ENCODE results near the gene FXYD7. TPM values are rescaled to one million over a fixed set of nuclear protein-coding genes. Genes with fewer than 3 reads are reported as not detected.

Gene FXYD7
- total RNA-seq, 1 experiment from 2014 or later, result not detected

DNA sequence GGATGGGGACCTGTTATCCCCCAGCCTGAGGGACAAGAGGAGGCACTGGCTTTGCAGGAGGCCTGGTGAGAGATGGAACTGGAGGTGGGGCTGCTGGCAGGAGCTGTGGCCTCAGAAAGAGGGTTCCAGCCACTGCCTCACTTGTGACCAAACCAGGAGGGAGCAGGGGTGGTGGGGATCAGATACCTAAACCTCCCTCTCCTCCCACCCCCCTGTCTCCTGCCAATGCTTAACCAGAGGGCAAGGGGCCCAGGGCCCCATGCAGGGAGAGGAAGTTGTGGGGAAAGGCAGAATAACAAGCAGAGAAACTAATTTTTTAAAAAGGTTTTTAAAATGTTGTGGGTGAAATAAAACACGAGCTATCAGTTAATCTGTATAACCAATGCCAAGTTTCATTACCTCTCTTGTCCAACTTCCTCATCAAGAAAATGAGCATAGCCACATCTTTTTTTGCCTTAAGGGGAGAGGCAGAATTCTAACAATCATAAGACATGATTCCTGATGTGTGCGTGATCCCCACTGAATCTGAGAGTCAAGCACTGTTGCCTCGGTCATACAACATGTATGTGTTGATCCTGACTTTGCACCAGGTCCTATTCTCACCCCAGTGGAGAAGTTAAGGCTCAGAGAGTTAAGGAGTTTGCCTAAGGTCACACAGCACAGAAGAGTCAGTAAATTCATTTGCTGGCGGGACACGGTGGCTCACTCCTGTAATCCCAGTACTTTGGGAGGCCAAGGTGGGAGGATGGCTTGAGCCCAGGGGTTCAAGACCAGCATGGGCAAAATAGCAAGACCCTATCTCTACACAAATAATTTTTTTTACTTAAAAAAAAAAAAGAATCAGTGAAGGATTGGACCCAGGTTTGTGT lies 24.4 kb downstream of the FXYD7 start:
- H3K27ac ChIP-seq (ENCODE audit: low read length), result peak overlapping the region; percentile 33; the same call in 1 of the 2 replicates
- peaks cover 49% of the 10 kb centered on the region for H3K36me3 ChIP-seq (ENCODE audit: low read depth, low read length)

DNA sequence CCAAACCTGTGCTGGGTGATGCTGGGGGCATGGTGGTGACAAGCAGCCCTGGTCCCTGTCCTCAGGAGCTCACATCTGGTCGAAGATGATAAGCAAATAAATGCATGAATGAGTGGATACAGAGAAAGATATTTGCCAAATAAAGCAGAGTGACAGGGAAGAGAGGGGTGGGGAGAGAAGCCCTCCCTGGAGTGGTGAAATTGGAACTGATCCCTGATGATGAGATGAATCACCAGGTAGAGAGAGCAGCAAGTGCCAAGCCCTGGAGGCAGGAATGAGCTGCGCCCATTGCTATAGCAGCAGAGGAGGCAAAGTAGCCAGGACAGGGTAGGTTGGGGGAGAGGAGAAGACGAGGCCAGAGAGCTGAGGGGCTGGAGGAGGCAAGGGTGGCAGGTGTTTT lies 25.1 kb downstream of the FXYD7 start:
- H3K9me2 ChIP-seq (replicated peaks; ENCODE audit: low read length), result no peaks in the 10 kb centered on the region
- POLR2A ChIA-PET (ENCODE audit: unreplicated experiment), result no interaction called here
- no peaks in the 10 kb centered on the region for H3F3A ChIP-seq (ENCODE audit: low read length, unreplicated experiment)
- BruUV-seq (replicated peaks), result no TSS peak
- peaks cover 26% of the 10 kb centered on the region for H3K4me1 ChIP-seq (ENCODE audit: insufficient read depth, low read length)
- H2AFZ ChIP-seq (ENCODE audit: low read length), result no peak overlapping the region
- CTCF ChIA-PET, result interaction anchor here (0.8 kb wide), 1 partner anchor 27 kb away, joined by 4 read pairs; no protein-coding TSS in a partner anchor
- ATAC-seq (peak; percentile 96), DNase-seq (peak; percentile 90)
- H3K27ac ChIP-seq (ENCODE audit: low read length), result peak overlapping the region; percentile 36; the same call in 1 of the 2 replicates
- H3K9ac ChIP-seq (ENCODE audit: low read length), result no peak overlapping the region
- no peaks in the 10 kb centered on the region for H4K20me1 ChIP-seq (ENCODE audit: low read length)
- H3K79me2 ChIP-seq (ENCODE audit: low read length), result no peaks in the 10 kb centered on the region
- intact Hi-C loops (cut with micrococcal nuclease), result no loop called here
- H3K36me3 ChIP-seq (ENCODE audit: low read depth, low read length), result peaks cover 43% of the 10 kb centered on the region
- TF ChIP-seq EZH2phosphoT487 (IDR thresholded peaks at IDR 0.05; ENCODE audit: borderline replicate concordance, low read length) (no peak), EZH2 (IDR thresholded peaks at IDR 0.05; ENCODE audit: low read length, unreplicated experiment) (no peak)
- TF ChIP-seq, protein P1, sequence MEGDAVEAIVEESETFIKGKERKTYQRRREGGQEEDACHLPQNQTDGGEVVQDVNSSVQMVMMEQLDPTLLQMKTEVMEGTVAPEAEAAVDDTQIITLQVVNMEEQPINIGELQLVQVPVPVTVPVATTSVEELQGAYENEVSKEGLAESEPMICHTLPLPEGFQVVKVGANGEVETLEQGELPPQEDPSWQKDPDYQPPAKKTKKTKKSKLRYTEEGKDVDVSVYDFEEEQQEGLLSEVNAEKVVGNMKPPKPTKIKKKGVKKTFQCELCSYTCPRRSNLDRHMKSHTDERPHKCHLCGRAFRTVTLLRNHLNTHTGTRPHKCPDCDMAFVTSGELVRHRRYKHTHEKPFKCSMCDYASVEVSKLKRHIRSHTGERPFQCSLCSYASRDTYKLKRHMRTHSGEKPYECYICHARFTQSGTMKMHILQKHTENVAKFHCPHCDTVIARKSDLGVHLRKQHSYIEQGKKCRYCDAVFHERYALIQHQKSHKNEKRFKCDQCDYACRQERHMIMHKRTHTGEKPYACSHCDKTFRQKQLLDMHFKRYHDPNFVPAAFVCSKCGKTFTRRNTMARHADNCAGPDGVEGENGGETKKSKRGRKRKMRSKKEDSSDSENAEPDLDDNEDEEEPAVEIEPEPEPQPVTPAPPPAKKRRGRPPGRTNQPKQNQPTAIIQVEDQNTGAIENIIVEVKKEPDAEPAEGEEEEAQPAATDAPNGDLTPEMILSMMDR (conservative IDR thresholded peaks at IDR 0.05; ENCODE audit: low read depth, low read length), result no peak
- peaks cover 5% of the 10 kb centered on the region; the same call in 1 of the 2 replicates for H3K9me3 ChIP-seq (ENCODE audit: low read length)
- H3K27me3 ChIP-seq (ENCODE audit: low read length), result no peaks in the 10 kb centered on the region
- H3K4me2 ChIP-seq (ENCODE audit: low read length), result peak overlapping the region; percentile 17; the same call in 1 of the 2 replicates
- no peak overlapping the region for H3K4me3 ChIP-seq (ENCODE audit: low read length)

More for the DNA sequence above, 24.4 kb downstream of the FXYD7 start:
- Histone ChIP-seq H3K27me3 (ENCODE audit: low read length) (no peaks in the 10 kb centered on the region), H2AFZ (ENCODE audit: low read length) (no peak overlapping the region), H3K4me3 (ENCODE audit: low read length) (no peak overlapping the region), H4K20me1 (ENCODE audit: low read length) (no peaks in the 10 kb centered on the region), H3F3A (ENCODE audit: low read length, unreplicated experiment) (no peaks in the 10 kb centered on the region), H3K9me3 (ENCODE audit: low read length) (peaks cover 5% of the 10 kb centered on the region; the same call in 1 of the 2 replicates), H3K9ac (ENCODE audit: low read length) (no peak overlapping the region), H3K4me2 (ENCODE audit: low read length) (no peak overlapping the region; the same call in 1 of the 2 replicates), H3K79me2 (ENCODE audit: low read length) (no peaks in the 10 kb centered on the region), H3K4me1 (ENCODE audit: insufficient read depth, low read length) (peaks cover 26% of the 10 kb centered on the region), H3K9me2 (replicated peaks; ENCODE audit: low read length) (no peaks in the 10 kb centered on the region)
- DNase-seq (no peak), ATAC-seq (no peak)
- POLR2A ChIA-PET (ENCODE audit: unreplicated experiment), result no interaction called here
- intact Hi-C loops (cut with micrococcal nuclease), result no loop called here
- CTCF ChIA-PET, result interaction anchor here (0.6 to 0.8 kb wide), 2 partner anchors 13 to 27 kb away, joined by 4 read pairs; no protein-coding TSS in a partner anchor
- TF ChIP-seq EZH2phosphoT487 (IDR thresholded peaks at IDR 0.05; ENCODE audit: borderline replicate concordance, low read length), result no peak
- TF ChIP-seq EZH2 (IDR thresholded peaks at IDR 0.05; ENCODE audit: low read length, unreplicated experiment), result no peak
- TF ChIP-seq, protein P1 (conservative IDR thresholded peaks at IDR 0.05; ENCODE audit: low read depth, low read length), result no peak
- BruUV-seq (replicated peaks), result no TSS peak
